ENCODE measurements around the gene IDUA. TPM values are rescaled to one million over a fixed set of nuclear protein-coding genes. Genes with fewer than 3 reads are reported as not detected.

IDUA gene
- total RNA-seq, 1 experiment from 2014 or later: 10.1 TPM

DNA sequence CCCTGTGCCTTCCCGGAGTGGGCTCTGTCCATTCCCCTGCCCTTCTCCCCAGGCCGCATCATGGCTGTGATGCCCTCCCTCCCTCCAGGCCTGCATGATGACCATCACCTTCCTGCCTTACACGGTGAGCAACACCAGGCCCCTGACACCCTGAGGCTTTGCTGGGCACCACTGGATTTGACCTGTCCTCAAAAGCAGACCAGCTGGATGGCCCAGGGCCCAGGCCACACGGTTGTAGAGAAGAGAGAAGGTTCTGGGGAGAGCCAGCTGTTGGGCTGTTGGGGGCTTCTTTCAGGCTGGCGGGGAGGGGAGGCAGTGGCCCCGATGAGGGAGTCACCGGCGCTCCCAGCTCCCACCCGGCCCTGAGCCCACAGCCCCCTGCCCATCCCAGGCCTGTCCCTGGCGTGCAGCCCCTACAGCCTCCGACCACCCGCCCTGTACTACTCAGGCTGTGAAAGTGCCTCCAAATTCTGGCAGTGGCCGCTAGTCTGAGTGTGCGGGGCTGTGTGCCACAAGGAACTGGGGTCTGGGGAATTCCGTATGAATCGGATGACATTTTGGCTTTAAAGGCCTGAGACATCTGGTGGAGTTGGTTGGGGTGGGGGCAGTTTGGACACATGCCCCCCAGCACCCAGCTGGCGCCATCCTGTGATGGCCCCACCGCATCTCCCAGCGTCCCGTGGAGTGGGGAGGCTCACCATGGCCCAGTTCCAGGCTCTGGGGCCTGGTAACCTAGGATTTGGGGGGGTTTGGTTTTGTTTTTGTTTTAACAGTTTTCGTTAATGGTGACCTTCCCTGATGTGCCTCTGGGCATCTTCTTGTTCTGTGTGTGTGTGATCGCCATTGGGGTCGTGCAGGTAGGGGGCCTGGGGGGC lies 35.0 kb upstream of the IDUA start:
- no peak for ATAC-seq

DNA sequence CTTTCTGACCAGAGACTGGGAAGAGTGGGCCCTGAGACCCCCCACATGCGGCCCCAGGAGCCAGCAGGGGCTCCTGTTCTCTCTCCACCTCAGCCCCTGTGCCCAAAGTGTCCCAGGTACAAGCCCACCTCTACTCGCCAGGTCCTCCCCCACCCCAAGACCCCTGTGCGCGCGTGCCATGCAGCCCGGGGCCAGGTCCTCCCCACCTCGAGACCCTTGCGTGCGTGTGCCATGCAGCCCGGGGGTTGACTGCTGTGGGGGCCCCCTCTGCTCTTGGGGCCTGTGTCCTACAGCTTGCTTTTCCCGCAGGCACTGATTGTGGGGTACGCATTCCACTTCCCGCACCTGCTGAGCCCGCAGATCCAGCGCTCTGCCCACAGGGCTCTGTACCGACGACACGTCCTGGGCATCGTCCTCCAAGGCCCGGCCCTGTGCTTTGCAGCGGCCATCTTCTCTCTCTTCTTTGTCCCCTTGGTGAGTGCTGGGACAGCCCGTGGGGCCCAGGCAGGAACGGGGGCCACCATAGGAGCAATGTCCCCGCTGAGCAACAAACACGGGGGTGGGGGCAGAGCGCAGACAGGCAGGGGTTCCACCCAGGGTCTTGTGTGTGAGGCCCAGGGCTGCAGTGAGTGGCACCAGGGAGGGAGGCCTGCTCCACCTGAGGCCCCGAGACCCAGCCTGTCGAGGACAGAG lies 33.8 kb upstream of the IDUA start:
- no TSS peak for BruUV-seq (replicated peaks)
- POLR2A ChIA-PET (ENCODE audit: unreplicated experiment): no interaction called here
- H3K9me2 ChIP-seq (replicated peaks; ENCODE audit: low read length): no peaks in the 10 kb centered on the region
- H4K20me1 ChIP-seq (ENCODE audit: low read length): no peaks in the 10 kb centered on the region
- no peaks in the 10 kb centered on the region for H3K36me3 ChIP-seq (ENCODE audit: low read depth, low read length)
- intact Hi-C loops (cut with micrococcal nuclease): no loop called here
- H3K27ac ChIP-seq (ENCODE audit: low read length): no peak overlapping the region
- no peaks in the 10 kb centered on the region for H3K4me1 ChIP-seq (ENCODE audit: insufficient read depth, low read length)
- no peaks in the 10 kb centered on the region for H3F3A ChIP-seq (ENCODE audit: low read length, unreplicated experiment)
- H3K4me3 ChIP-seq (ENCODE audit: low read length): no peak overlapping the region
- TF ChIP-seq EZH2phosphoT487 (IDR thresholded peaks at IDR 0.05; ENCODE audit: borderline replicate concordance, low read length) (no peak), EZH2 (IDR thresholded peaks at IDR 0.05; ENCODE audit: low read length, unreplicated experiment) (no peak)
- TF ChIP-seq, protein P1, sequence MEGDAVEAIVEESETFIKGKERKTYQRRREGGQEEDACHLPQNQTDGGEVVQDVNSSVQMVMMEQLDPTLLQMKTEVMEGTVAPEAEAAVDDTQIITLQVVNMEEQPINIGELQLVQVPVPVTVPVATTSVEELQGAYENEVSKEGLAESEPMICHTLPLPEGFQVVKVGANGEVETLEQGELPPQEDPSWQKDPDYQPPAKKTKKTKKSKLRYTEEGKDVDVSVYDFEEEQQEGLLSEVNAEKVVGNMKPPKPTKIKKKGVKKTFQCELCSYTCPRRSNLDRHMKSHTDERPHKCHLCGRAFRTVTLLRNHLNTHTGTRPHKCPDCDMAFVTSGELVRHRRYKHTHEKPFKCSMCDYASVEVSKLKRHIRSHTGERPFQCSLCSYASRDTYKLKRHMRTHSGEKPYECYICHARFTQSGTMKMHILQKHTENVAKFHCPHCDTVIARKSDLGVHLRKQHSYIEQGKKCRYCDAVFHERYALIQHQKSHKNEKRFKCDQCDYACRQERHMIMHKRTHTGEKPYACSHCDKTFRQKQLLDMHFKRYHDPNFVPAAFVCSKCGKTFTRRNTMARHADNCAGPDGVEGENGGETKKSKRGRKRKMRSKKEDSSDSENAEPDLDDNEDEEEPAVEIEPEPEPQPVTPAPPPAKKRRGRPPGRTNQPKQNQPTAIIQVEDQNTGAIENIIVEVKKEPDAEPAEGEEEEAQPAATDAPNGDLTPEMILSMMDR (conservative IDR thresholded peaks at IDR 0.05; ENCODE audit: low read depth, low read length): no peak
- DNase-seq: no peak
- H3K4me2 ChIP-seq (ENCODE audit: low read length): no peak overlapping the region
- ATAC-seq: no peak
- no peaks in the 10 kb centered on the region for H3K27me3 ChIP-seq (ENCODE audit: low read length)
- no peak overlapping the region for H2AFZ ChIP-seq (ENCODE audit: low read length)
- H3K9ac ChIP-seq (ENCODE audit: low read length): no peak overlapping the region
- no peaks in the 10 kb centered on the region for H3K79me2 ChIP-seq (ENCODE audit: low read length)
- CTCF ChIA-PET: no interaction called here
- no peaks in the 10 kb centered on the region for H3K9me3 ChIP-seq (ENCODE audit: low read length)

More for the DNA sequence above, 35.0 kb upstream of the IDUA start:
- no peak for DNase-seq
- H3K27ac ChIP-seq (ENCODE audit: low read length): no peak overlapping the region
- H3K27me3 ChIP-seq (ENCODE audit: low read length): no peaks in the 10 kb centered on the region
- TF ChIP-seq, protein P1 (conservative IDR thresholded peaks at IDR 0.05; ENCODE audit: low read depth, low read length): no peak
- TF ChIP-seq EZH2phosphoT487 (IDR thresholded peaks at IDR 0.05; ENCODE audit: borderline replicate concordance, low read length) (no peak), EZH2 (IDR thresholded peaks at IDR 0.05; ENCODE audit: low read length, unreplicated experiment) (no peak)
- ChIA-PET CTCF (no interaction called here), POLR2A (ENCODE audit: unreplicated experiment) (no interaction called here)
- no peaks in the 10 kb centered on the region for H3K9me2 ChIP-seq (replicated peaks; ENCODE audit: low read length)
- no peak overlapping the region for H3K9ac ChIP-seq (ENCODE audit: low read length)
- no peaks in the 10 kb centered on the region for H3K9me3 ChIP-seq (ENCODE audit: low read length)
- H3K36me3 ChIP-seq (ENCODE audit: low read depth, low read length): no peaks in the 10 kb centered on the region
- H3K4me1 ChIP-seq (ENCODE audit: insufficient read depth, low read length): no peaks in the 10 kb centered on the region
- H2AFZ ChIP-seq (ENCODE audit: low read length): no peak overlapping the region
- H3K4me2 ChIP-seq (ENCODE audit: low read length): no peak overlapping the region
- H3F3A ChIP-seq (ENCODE audit: low read length, unreplicated experiment): no peaks in the 10 kb centered on the region
- H3K4me3 ChIP-seq (ENCODE audit: low read length): no peak overlapping the region
- no peaks in the 10 kb centered on the region for H3K79me2 ChIP-seq (ENCODE audit: low read length)
- H4K20me1 ChIP-seq (ENCODE audit: low read length): no peaks in the 10 kb centered on the region
- no TSS peak for BruUV-seq (replicated peaks)
- intact Hi-C loops (cut with micrococcal nuclease): no loop called here

- POLR2A ChIA-PET (ENCODE audit: unreplicated experiment): no interaction called here
- Histone ChIP-seq H3K36me3 (ENCODE audit: low read depth, low read length) (no peaks in the 10 kb centered on the region), H3F3A (ENCODE audit: low read length, unreplicated experiment) (no peaks in the 10 kb centered on the region), H4K20me1 (ENCODE audit: low read length) (no peaks in the 10 kb centered on the region), H3K9ac (ENCODE audit: low read length) (no peak overlapping the region), H3K4me3 (ENCODE audit: low read length) (no peak overlapping the region), H2AFZ (ENCODE audit: low read length) (no peak overlapping the region), H3K79me2 (ENCODE audit: low read length) (no peaks in the 10 kb centered on the region), H3K9me2 (replicated peaks; ENCODE audit: low read length) (no peaks in the 10 kb centered on the region), H3K27ac (ENCODE audit: low read length) (no peak overlapping the region), H3K4me2 (ENCODE audit: low read length) (no peak overlapping the region), H3K9me3 (ENCODE audit: low read length) (no peaks in the 10 kb centered on the region), H3K4me1 (ENCODE audit: insufficient read depth, low read length) (no peaks in the 10 kb centered on the region), H3K27me3 (ENCODE audit: low read length) (no peaks in the 10 kb centered on the region)
- intact Hi-C loops (cut with micrococcal nuclease): no loop called here
- no peak for ATAC-seq
- TF ChIP-seq, protein P1 (conservative IDR thresholded peaks at IDR 0.05; ENCODE audit: low read depth, low read length): no peak
- TF ChIP-seq EZH2 (IDR thresholded peaks at IDR 0.05; ENCODE audit: low read length, unreplicated experiment): no peak
- no peak for TF ChIP-seq EZH2phosphoT487 (IDR thresholded peaks at IDR 0.05; ENCODE audit: borderline replicate concordance, low read length)
- CTCF ChIA-PET: no interaction called here
- no peak for DNase-seq
- no TSS peak for BruUV-seq (replicated peaks)
Observed at GRCh38 chr4:953574-953915, 33.3 kb upstream of the IDUA start.
